ENCODE results near the gene FAF1. TPM values are rescaled to one million over a fixed set of nuclear protein-coding genes. Genes with fewer than 3 reads are reported as not detected.
A peak's percentile ranks its signal among the peaks of the same experiment; 100 is the strongest.
"Not testable (repeated sequence)": the region's sequence is repeated elsewhere in the genome, so short reads cannot be mapped to it uniquely, and the experiment has no call there.

Gene FAF1
- total and polyA plus RNA-seq, 9 of the 15 experiments (the other 6 are each of a cell fraction or from before 2014, with no cell fraction given) = 48.7 to 225 (median 118) TPM

DNA sequence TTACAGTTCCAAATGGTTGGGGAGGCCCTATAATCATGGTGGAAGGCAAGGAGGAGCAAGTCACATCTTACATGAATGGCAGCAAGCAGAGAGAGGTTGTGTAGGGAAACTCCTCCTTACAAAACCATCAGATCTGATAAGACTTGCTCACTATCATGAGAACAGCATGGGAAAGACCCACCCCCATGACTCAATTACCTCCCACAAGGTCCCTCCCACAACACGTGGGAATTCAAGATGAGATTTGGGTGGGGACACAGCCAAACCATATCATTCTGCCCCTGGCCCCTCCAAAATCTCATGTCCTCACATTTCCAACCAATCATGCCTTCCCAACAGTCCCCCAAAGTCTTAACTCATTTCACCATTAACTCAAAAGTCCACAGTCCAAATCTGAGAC lies 205.3 kb downstream of the FAF1 start:
- H3K9ac ChIP-seq (ENCODE audit: insufficient read depth in 1 of 2, low read depth in 2 of 2, low read length in 2 of 2); H3K27ac ChIP-seq (ENCODE audit: extremely low read depth, low read depth, low read length); POLR2A ChIA-PET; H3K27me3 ChIP-seq (ENCODE audit: control insufficient read depth in 2 of 2, insufficient read depth in 2 of 2, low read length in 2 of 2); FAIRE-seq; ATAC-seq; CTCF ChIA-PET (ENCODE audit: low intra/inter-chr PET ratio); H4K20me1 ChIP-seq (replicated peaks; ENCODE audit: control insufficient read depth, insufficient read depth, low read length); H3K4me2 ChIP-seq (ENCODE audit: insufficient read depth, low read length); H3K9me1 ChIP-seq (ENCODE audit: control insufficient read depth, insufficient read depth, low read length); BruUV-seq (replicated peaks); H2AFZ ChIP-seq (ENCODE audit: low read depth, low read length); in situ Hi-C loops (cut with MboI); H3K4me3 ChIP-seq; intact Hi-C loops (cut with micrococcal nuclease); H3K4me1 ChIP-seq (replicated peaks in 1 of 2; ENCODE audit: control insufficient read depth in 2 of 2, insufficient read depth in 2 of 2, low read length in 2 of 2): not testable (repeated sequence)
- peaks cover 28% of the 10 kb centered on the region; the same call in 1 of the 3 replicates for H3K36me3 ChIP-seq (ENCODE audit: control insufficient read depth, insufficient read depth, low read length)
- H3K79me2 ChIP-seq (ENCODE audit: control insufficient read depth, insufficient read depth, low read length) = peaks cover 15% of the 10 kb centered on the region; the same call in 2 of the 3 replicates
- TF ChIP-seq CHAMP1 (IDR thresholded peaks at IDR 0.05) = peak; percentile 55; the same call in 1 of the 2 replicates
- TF ChIP-seq CC2D1A (IDR thresholded peaks at IDR 0.05) = peak; percentile 70
- TF ChIP-seq TRIM24 (IDR thresholded peaks at IDR 0.05) = peak in 1 of 2 experiments; percentile 35; a peak in 1 of 4 replicates
- WGBS (ENCODE audit: insufficient coverage, low coverage, missing lambda C conversion rate) = 14% methylated on average over 1 of the region's 1 CpG
- DNase-seq (ENCODE audit: extremely low read depth in 1 of 4, low spot score in 3 of 4) = peak in 1 of 4 experiments; percentile 12
- H3K9me3 ChIP-seq (replicated peaks; ENCODE audit: control insufficient read depth, insufficient read depth, low read depth, low read length) = peaks cover 14% of the 10 kb centered on the region

All from K562 (cell line).